Esophagus squamous epithelium (tissue), 4 donors: ENCODE data around the gene MTIF2.
"Not testable (repeated sequence)": the region's sequence is repeated elsewhere in the genome, so short reads cannot be mapped to it uniquely, and the experiment has no call there.

ENCODE experiments used
- CTCF ChIP-seq, 6 experiments: fragments of 450-650 bp in 4 of 6; fragments of 200-600 bp in 2 of 6; sonication (generic) in 2 of 6; IDR thresholded peaks; one replicate each; pipeline ENCODE4 v1.5.1; 2016 to 2019; ENCODE audit warnings: antibody characterized with exemption in 6 of 6, mild to moderate bottlenecking in 4 of 6, moderate library complexity in 4 of 6
- POLR2A ChIP-seq, 4 donors: fragments of 450-650 bp; IDR thresholded peaks; one replicate each; pipeline ENCODE4 v1.6.1; 2017; ENCODE audit warnings: antibody characterized with exemption in 4 of 4, mild to moderate bottlenecking in 4 of 4, moderate library complexity in 3 of 4

DNA sequence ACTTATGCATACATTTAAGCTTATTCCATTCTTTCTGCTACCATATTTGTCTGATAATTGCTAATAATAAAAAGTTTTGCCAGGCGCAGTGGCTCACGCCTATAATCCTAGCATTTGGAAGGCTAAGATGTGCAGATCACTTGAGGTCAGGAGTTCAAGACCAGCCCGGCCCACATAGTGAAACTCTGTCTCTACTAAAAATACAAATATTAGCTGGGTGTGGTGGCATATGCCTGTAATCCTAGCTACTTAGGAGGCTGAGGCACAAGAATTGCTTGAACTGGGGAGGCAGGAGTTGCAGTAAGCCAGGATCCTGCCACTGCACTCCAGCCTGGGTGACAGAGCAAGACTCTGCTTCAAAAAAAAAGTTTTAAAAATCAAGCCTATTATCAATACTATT is 9.4 kb downstream of the MTIF2 start:
- TF ChIP-seq CTCF, POLR2A (IDR thresholded peaks at IDR 0.05): not testable (repeated sequence)
